Transverse colon (tissue), 4 donors: ENCODE results near the gene FECH. TPM values are rescaled to one million over a fixed set of nuclear protein-coding genes. Genes with fewer than 3 reads are reported as not detected.

Experiments
- DNase-seq: peaks from one replicate; pipeline ENCODE4 v3.0.0-alpha.2; 2019
- H3K27ac ChIP-seq, 4 donors: fragments of 200-600 bp; sonication (generic); 2 replicates each; pipeline ENCODE4 v1.5.1; 2016 to 2018; ENCODE audit warnings: inconsistent platforms in 4 of 4
- H3K27me3 ChIP-seq: fragments of 200-600 bp; sonication (generic); 2 replicates; pipeline ENCODE4 v1.5.1; 2017; ENCODE audit warnings: inconsistent platforms
- H3K36me3 ChIP-seq, 4 donors: fragments of 200-600 bp; sonication (generic); 2 replicates each; pipeline ENCODE4 v1.5.1; 2017 to 2019; ENCODE audit warnings: inconsistent platforms in 4 of 4
- H3K4me1 ChIP-seq, 4 donors: fragments of 200-600 bp; sonication (generic); 2 replicates each; pipeline ENCODE4 v1.5.1; 2017 to 2020; ENCODE audit warnings: inconsistent platforms in 4 of 4
- H3K4me3 ChIP-seq, 4 donors: fragments of 200-600 bp; sonication (generic); 1 replicate in 1 of 4; 2 replicates in 3 of 4; pipeline versions ENCODE4 v1.5.1 to v1.6.1; 2017 to 2019; ENCODE audit warnings: inconsistent platforms in 4 of 4
- H3K9me3 ChIP-seq, 2 donors: fragments of 200-600 bp; sonication (generic); 2 replicates each; pipeline ENCODE4 v1.5.1; 2017 to 2019; ENCODE audit warnings: inconsistent platforms in 2 of 2
- CTCF ChIP-seq, 5 experiments: fragments of 200-600 bp in 3 of 5; fragments of 450-650 bp in 2 of 5; sonication (generic) in 3 of 5; IDR thresholded peaks; 1 replicate in 2 of 5; 2 replicates in 3 of 5; pipeline ENCODE4 v1.5.1; 2016 to 2017; ENCODE audit warnings: antibody characterized with exemption in 5 of 5, inconsistent platforms in 3 of 5, mild to moderate bottlenecking in 2 of 5, moderate library complexity in 1 of 5
- EP300 ChIP-seq: sonication (generic); formaldehyde crosslinking; IDR thresholded peaks from one replicate; pipeline ENCODE4 v1.6.1; 2017; ENCODE audit warnings: antibody characterized with exemption, low read depth
- POLR2A ChIP-seq: fragments of 450-650 bp; IDR thresholded peaks from one replicate; pipeline ENCODE4 v1.6.1; 2016; ENCODE audit warnings: antibody characterized with exemption, mild to moderate bottlenecking, moderate library complexity
- POLR2AphosphoS5 ChIP-seq, 3 donors: sonication (generic); formaldehyde crosslinking; IDR thresholded peaks; one replicate each; pipeline ENCODE4 v1.6.1; 2016; ENCODE audit warnings: antibody characterized with exemption in 3 of 3
- WGBS, 2 donors: methylation state at CpG; one replicate each; pipeline ENCODE4 v1.1.5; 2018; ENCODE audit warnings: low coverage in 1 of 2; 5-methylcytosine and 5-hydroxymethylcytosine counted together
- in situ Hi-C, 4 donors: fragments of 200-750 bp; cut with MboI; loops; one replicate each; pipeline versions ENCODE4 v1.15.0 to v1.15.1; 2017; ENCODE audit warnings: low sequenced_read_pairs in 3 of 4, low pct_ligation_motif_present in 1 of 4, low pct_unique_long_range_greater_than_20kb in 1 of 4
- intact Hi-C: fragments of 100-400 bp; cut with DNase I; formaldehyde crosslinking; loops from one replicate; pipeline ENCODE4 v1.15.1; 2023; ENCODE audit warnings: low total_unique reads
- total RNA-seq, 4 donors: library from RNA; depleted of rRNA; stranded (reverse); fragments of >200 nt; gene quantifications; one replicate each; pipeline ENCODE4 v1.1.0, GENCODE V29; 2016

Gene FECH
- total RNA-seq, 4 donors from 2014 or later: 9.6 to 36.0 (median 28.3) TPM

- no peak for DNase-seq
- in situ Hi-C loops: loop anchor here in 3 of 4 donors (25.0 kb wide), 2 partner anchors 697 to 822 kb away; no protein-coding TSS in a partner anchor
- H3K4me1 ChIP-seq: no peaks in the 10 kb centered on the region
- H3K9me3 ChIP-seq: no peaks in the 10 kb centered on the region
- TF ChIP-seq CTCF (IDR thresholded peaks at IDR 0.05) (no peak), EP300 (no peak), POLR2AphosphoS5 (IDR thresholded peaks at IDR 0.05) (no peak), POLR2A (no peak)
- H3K27ac ChIP-seq: no peak overlapping the region
- no peak overlapping the region for H3K4me3 ChIP-seq
- H3K36me3 ChIP-seq: peaks cover 0 to 4% (median 0%) of the 10 kb centered on the region in 4 donors
- no peaks in the 10 kb centered on the region for H3K27me3 ChIP-seq
- intact Hi-C loops: no loop called here
- WGBS, 2 donors: 56 to 73% methylated on average over 2 to 6 of the region's 6 CpGs
These were observed 27.2 kb downstream of the FECH start for GRCh38 chr18:57559314-57559713.

- no peak overlapping the region for H3K27ac ChIP-seq
- intact Hi-C loops: no loop called here
- in situ Hi-C loops: loop anchor here in 3 of 4 donors (25.0 kb wide), 2 partner anchors 693 to 818 kb away; no protein-coding TSS in a partner anchor
- no peak overlapping the region for H3K4me3 ChIP-seq
- no peaks in the 10 kb centered on the region for H3K4me1 ChIP-seq
- H3K36me3 ChIP-seq: peaks cover 0 to 9% (median 3%) of the 10 kb centered on the region in 4 donors
- H3K27me3 ChIP-seq: no peaks in the 10 kb centered on the region
- no peak for DNase-seq
- TF ChIP-seq POLR2A (no peak), EP300 (no peak), CTCF (IDR thresholded peaks at IDR 0.05) (no peak), POLR2AphosphoS5 (IDR thresholded peaks at IDR 0.05) (no peak)
- 98 to 100% methylated on average over 1 to 2 of the region's 2 CpGs for WGBS, 2 donors
- no peaks in the 10 kb centered on the region for H3K9me3 ChIP-seq
These were observed 31.4 kb downstream of the FECH start for GRCh38 chr18:57555134-57555533.

- Histone ChIP-seq H3K4me3 (no peak overlapping the region), H3K27ac (no peak overlapping the region), H3K4me1 (no peaks in the 10 kb centered on the region), H3K9me3 (no peaks in the 10 kb centered on the region), H3K36me3 (peaks cover 0 to 7% (median 3%) of the 10 kb centered on the region in 4 donors), H3K27me3 (no peaks in the 10 kb centered on the region)
- no peak for DNase-seq
- TF ChIP-seq EP300: no peak
- no peak for TF ChIP-seq CTCF (IDR thresholded peaks at IDR 0.05)
- TF ChIP-seq POLR2A: no peak
- TF ChIP-seq POLR2AphosphoS5 (IDR thresholded peaks at IDR 0.05): no peak
- in situ Hi-C loops (loop anchor here in 3 of 4 donors (25.0 kb wide), 2 partner anchors 688 to 813 kb away; no protein-coding TSS in a partner anchor), intact Hi-C loops (no loop called here)
- WGBS, 2 donors: 87 to 90% methylated on average over 2 to 10 of the region's 10 CpGs
These were observed 36.0 kb downstream of the FECH start for GRCh38 chr18:57550510-57550909.

GRCh38 chr18:57547260-57547659, 39.2 kb downstream of the FECH start:
- Histone ChIP-seq H3K27me3 (no peaks in the 10 kb centered on the region), H3K4me1 (no peaks in the 10 kb centered on the region), H3K27ac (no peak overlapping the region), H3K4me3 (no peak overlapping the region), H3K9me3 (no peaks in the 10 kb centered on the region), H3K36me3 (peaks cover 0 to 7% (median 3%) of the 10 kb centered on the region in 4 donors)
- no peak for DNase-seq
- intact Hi-C loops: no loop called here
- no peak for TF ChIP-seq POLR2A
- no peak for TF ChIP-seq POLR2AphosphoS5 (IDR thresholded peaks at IDR 0.05)
- no peak for TF ChIP-seq EP300
- no peak for TF ChIP-seq CTCF (IDR thresholded peaks at IDR 0.05)
- in situ Hi-C loops: no loop called here
- 75 to 84% methylated on average over 4 of the region's 4 CpGs for WGBS, 2 donors
